T-helper 17 cell (primary cell): ENCODE measurements around the gene ITPRIP. TPM values are rescaled to one million over a fixed set of nuclear protein-coding genes. Genes with fewer than 3 reads are reported as not detected.

ENCODE experiments used
- ATAC-seq: fragments of 150-1000 bp; cut with Tn5 transposase; 2 replicates; pipeline ENCODE4 v1.10.0; 2021; ENCODE audit warnings: mild to moderate bottlenecking, moderate library complexity
- DNase-seq, 3 donors: peaks; one replicate each; pipeline versions ENCODE4 v3.0.0 to v3.0.0-alpha.2; 2020 to 2021
- H3K9me3 ChIP-seq: one replicate; pipeline ENCODE4 v1.7.0; 2013; ENCODE audit warnings: low read length, mild to moderate bottlenecking; ENCODE audit not compliant: control insufficient read depth, poor library complexity, severe bottlenecking
- H3K27ac Mint-ChIP-seq: one replicate; pipeline ENCODE4 v1.8.0; 2022; ENCODE audit warnings: mild to moderate bottlenecking, moderate library complexity, mixed read lengths
- H3K27me3 Mint-ChIP-seq: one replicate; pipeline ENCODE4 v1.8.0; 2022; ENCODE audit warnings: mixed read lengths
- H3K36me3 Mint-ChIP-seq: one replicate; pipeline ENCODE4 v1.8.0; 2022; ENCODE audit warnings: low read depth, mixed read lengths
- H3K4me1 Mint-ChIP-seq: one replicate; pipeline ENCODE4 v1.8.0; 2022; ENCODE audit warnings: mild to moderate bottlenecking, mixed read lengths
- H3K4me3 Mint-ChIP-seq: one replicate; pipeline ENCODE4 v1.8.0; 2022; ENCODE audit warnings: mild to moderate bottlenecking, moderate library complexity, mixed read lengths
- total RNA-seq, 4 donors: library from RNA in 2 of 4; stranded (reverse) in 2 of 4; gene quantifications; one replicate each; pipeline ENCODE4 v1.2.3 and lab custom pipeline; 2022 to 2026

ITPRIP gene
- total RNA-seq, 2 donors from 2014 or later = 30.6 to 47.1 TPM

GRCh38 chr10:104334965-104335650 lies 3.2 kb downstream of the ITPRIP start:
- peaks cover 54% of the 10 kb centered on the region for H3K4me1 Mint-ChIP-seq
- H3K4me3 Mint-ChIP-seq = peak overlapping the region; percentile 98
- no peak for ATAC-seq
- H3K27me3 Mint-ChIP-seq = peaks cover 1% of the 10 kb centered on the region
- no peaks in the 10 kb centered on the region for H3K9me3 ChIP-seq
- DNase-seq = no peak
- H3K36me3 Mint-ChIP-seq = no peaks in the 10 kb centered on the region
- H3K27ac Mint-ChIP-seq = peak overlapping the region; percentile 97

DNA sequence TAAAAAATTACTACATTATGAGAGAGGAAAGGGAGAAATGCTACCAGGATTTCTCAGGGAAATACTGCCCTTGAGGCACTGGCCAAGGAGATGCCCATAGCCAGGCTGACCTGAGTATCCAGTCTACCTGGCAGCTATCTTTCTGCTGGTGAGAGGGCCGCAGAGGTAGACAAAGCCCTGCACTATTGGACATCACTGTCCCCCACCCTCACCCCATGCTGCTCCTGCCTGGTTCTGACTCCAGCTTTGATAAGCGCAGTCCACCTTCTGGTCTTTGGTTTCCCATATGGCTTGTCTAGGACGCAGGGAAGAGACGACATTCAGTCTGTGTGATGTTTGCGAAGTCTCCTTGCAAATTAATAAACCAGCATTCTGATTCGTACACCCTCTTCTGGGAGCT lies 3.7 kb downstream of the ITPRIP start:
- peaks cover 54% of the 10 kb centered on the region for H3K4me1 Mint-ChIP-seq
- peak overlapping the region; percentile 97 for H3K27ac Mint-ChIP-seq
- peak overlapping the region; percentile 98 for H3K4me3 Mint-ChIP-seq

GRCh38 chr10:104333728-104334373 lies 4.4 kb downstream of the ITPRIP start:
- Mint-ChIP-seq H3K27me3 (no peaks in the 10 kb centered on the region), H3K4me1 (peaks cover 55% of the 10 kb centered on the region), H3K27ac (peak overlapping the region; percentile 97), H3K4me3 (peak overlapping the region; percentile 77), H3K36me3 (no peaks in the 10 kb centered on the region)
- no peaks in the 10 kb centered on the region for H3K9me3 ChIP-seq
- ATAC-seq (no peak), DNase-seq (no peak)

More for the DNA sequence above, 3.7 kb downstream of the ITPRIP start:
- no peaks in the 10 kb centered on the region for H3K27me3 Mint-ChIP-seq
- ATAC-seq (no peak), DNase-seq (no peak)
- H3K36me3 Mint-ChIP-seq = no peaks in the 10 kb centered on the region
- no peaks in the 10 kb centered on the region for H3K9me3 ChIP-seq

DNA sequence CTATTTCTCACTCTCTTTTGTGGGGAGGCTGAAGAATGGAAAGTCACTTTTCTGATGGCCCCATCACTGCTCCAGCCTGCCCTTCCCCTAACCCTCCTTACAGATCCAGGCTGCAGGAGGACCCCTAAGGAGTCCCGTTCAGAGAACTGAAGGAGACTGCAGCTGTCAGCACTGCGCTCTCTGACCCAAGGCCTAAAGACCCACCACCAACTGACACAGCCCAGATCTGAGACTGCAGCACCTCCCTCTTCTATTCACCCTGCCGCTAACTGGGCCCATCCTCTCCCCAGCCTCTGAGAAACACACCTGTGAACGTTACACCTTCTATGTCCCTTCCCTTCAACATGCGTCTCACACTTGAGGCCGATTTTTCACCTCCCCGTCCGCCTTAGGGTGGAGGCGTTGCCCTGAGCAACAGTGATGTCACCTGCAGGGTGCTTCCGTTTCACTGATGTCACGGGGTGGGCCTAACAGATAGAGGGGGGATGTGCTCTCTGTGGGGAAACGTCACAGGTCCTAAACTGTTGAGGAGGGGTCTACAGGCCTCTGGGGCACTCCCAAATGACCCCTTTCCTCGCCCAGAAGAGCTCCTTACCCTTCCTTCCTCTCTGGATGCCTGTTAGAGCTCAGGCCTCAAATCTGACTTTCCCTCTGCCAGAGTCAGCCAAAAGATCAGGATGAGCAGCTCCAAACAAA lies 5.1 kb downstream of the ITPRIP start:
- H3K4me1 Mint-ChIP-seq = peaks cover 59% of the 10 kb centered on the region
- no peaks in the 10 kb centered on the region for H3K27me3 Mint-ChIP-seq
- H3K9me3 ChIP-seq = no peaks in the 10 kb centered on the region
- H3K36me3 Mint-ChIP-seq = no peaks in the 10 kb centered on the region
- ATAC-seq (peak; percentile 24), DNase-seq (peak in 1 of 3 donors; percentile 27)
- H3K4me3 Mint-ChIP-seq = peak overlapping the region; percentile 77
- peak overlapping the region; percentile 97 for H3K27ac Mint-ChIP-seq

GRCh38 chr10:104332243-104333031 lies 5.8 kb downstream of the ITPRIP start:
- DNase-seq (no peak), ATAC-seq (no peak)
- Mint-ChIP-seq H3K27me3 (no peaks in the 10 kb centered on the region), H3K4me3 (peak overlapping the region; percentile 25), H3K36me3 (no peaks in the 10 kb centered on the region), H3K27ac (peak overlapping the region; percentile 97), H3K4me1 (peaks cover 66% of the 10 kb centered on the region)
- no peaks in the 10 kb centered on the region for H3K9me3 ChIP-seq

- H3K9me3 ChIP-seq = no peaks in the 10 kb centered on the region
- Mint-ChIP-seq H3K4me3 (no peak overlapping the region), H3K27me3 (no peaks in the 10 kb centered on the region), H3K36me3 (peaks cover 2% of the 10 kb centered on the region), H3K27ac (peak overlapping the region; percentile 96), H3K4me1 (peaks cover 69% of the 10 kb centered on the region)
- ATAC-seq = no peak
- DNase-seq = no peak
These were observed 6.9 kb downstream of the ITPRIP start for GRCh38 chr10:104331208-104331838.

DNA sequence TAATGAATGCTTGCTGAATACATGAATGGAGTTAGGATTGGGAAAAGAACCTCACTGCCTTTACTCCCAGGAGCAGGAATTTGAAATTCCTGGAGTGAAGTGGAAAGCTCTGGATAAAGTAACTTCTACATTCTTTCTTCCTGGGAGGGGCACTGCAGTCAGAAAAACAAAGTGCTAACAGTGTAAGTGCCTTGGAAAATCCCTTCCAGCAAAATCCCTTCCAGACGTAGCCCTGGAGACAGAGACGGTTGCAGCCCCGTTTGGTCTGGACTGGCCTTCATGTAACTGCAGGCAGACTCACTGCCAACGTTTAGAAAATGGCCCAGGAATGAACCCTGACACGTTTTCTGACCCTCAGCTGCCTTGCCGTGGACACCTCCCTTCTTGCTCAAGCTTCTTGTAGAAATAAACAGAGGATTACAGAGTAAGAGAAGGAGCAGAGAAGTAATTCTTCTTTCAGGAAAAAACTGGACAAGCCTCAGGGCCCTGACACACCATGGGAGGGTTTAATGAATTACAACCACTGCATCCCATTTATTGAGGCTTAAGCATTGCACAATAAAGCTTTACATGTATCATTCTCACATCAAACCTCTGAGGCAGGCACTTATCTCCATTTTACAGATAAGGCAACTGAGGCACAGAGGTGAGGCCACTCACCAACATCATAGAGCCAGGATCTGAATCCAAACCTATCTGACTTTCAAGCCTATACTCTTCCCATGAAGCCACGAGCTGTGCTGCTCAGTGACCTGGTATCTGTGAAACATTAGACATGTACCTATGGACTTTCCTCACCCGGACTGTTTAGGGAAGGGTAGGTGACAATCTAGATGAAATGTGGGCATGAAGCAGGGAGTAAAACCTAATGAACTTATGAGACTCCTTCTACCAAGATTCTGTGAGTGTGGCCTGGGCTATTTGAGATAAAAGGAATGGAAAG lies 7.8 kb downstream of the ITPRIP start:
- H3K36me3 Mint-ChIP-seq = peaks cover 3% of the 10 kb centered on the region
- peak overlapping the region; percentile 96 for H3K27ac Mint-ChIP-seq
- H3K9me3 ChIP-seq = no peaks in the 10 kb centered on the region
- no peak for ATAC-seq
- no peaks in the 10 kb centered on the region for H3K27me3 Mint-ChIP-seq
- peak overlapping the region; percentile 5 for H3K4me3 Mint-ChIP-seq
- DNase-seq = no peak
- H3K4me1 Mint-ChIP-seq = peaks cover 72% of the 10 kb centered on the region

- H3K9me3 ChIP-seq = no peaks in the 10 kb centered on the region
- H3K27me3 Mint-ChIP-seq = no peaks in the 10 kb centered on the region
- H3K27ac Mint-ChIP-seq = peak overlapping the region; percentile 96
- no peak for DNase-seq
- peaks cover 72% of the 10 kb centered on the region for H3K4me1 Mint-ChIP-seq
- H3K36me3 Mint-ChIP-seq = peaks cover 3% of the 10 kb centered on the region
- ATAC-seq = no peak
- peak overlapping the region; percentile 90 for H3K4me3 Mint-ChIP-seq
These were observed 8.5 kb downstream of the ITPRIP start for GRCh38 chr10:104329735-104330134.

DNA sequence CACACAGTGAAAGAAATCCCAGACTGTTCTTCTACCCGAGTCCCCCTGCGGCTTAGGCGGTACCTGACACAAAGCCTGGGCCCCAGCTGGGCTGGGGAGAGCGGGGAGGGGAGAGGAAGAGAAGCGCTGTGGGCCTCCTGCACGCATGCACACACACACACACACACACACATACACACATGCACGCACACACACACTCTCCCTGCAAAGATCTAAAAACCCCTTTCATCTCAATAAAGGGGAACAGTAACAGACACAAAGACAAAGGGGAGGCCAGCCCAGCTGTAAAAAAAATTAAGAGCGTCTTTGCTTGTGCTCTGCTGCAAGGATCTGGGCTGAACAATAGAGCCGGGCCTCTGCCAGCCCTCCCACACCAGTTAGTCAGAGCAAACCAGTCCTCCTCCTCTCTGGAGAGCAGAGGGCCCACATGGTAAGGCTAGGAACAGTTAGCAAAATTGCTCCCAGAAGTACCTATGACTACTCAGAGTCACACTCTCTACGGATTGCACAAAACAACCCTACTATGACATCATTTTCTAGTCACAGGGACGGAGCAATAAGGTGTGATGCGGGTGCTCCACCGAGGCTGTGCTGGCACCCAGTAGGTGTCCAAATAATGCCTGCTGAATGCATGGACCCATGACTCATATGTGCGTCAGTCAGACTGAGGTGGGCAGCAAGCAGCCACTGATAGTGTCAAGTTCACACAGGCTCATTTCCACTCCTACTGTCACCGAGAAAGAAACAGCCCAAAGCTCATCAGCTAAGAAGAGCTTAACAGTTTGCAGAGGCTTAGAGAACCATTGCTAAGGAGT lies 9.2 kb downstream of the ITPRIP start:
- Mint-ChIP-seq H3K4me3 (peak overlapping the region; percentile 90), H3K36me3 (peaks cover 3% of the 10 kb centered on the region), H3K27me3 (no peaks in the 10 kb centered on the region), H3K27ac (peak overlapping the region; percentile 96), H3K4me1 (peaks cover 75% of the 10 kb centered on the region)
- peak; percentile 75 for ATAC-seq
- peak; percentile 20 to 64 (median 44) for DNase-seq
- no peaks in the 10 kb centered on the region for H3K9me3 ChIP-seq

DNA sequence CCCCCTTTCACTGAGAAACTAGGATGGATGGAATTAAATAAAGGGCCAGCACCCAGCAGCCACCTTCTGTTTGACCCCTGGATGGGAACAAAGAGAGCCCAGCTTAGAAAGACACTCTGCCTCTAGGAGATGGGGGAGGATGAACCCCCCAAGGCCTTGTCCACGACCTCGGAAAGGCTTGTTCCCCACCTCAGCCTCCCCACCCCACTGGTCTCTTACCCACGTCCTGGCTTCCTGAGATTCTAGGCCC lies 9.7 kb downstream of the ITPRIP start:
- H3K9me3 ChIP-seq = no peaks in the 10 kb centered on the region
- Mint-ChIP-seq H3K36me3 (peaks cover 3% of the 10 kb centered on the region), H3K27me3 (no peaks in the 10 kb centered on the region), H3K27ac (peak overlapping the region; percentile 96), H3K4me1 (peaks cover 80% of the 10 kb centered on the region), H3K4me3 (peak overlapping the region; percentile 90)
- ATAC-seq = no peak
- no peak for DNase-seq

GRCh38 chr10:104327745-104328645 lies 10.3 kb downstream of the ITPRIP start:
- Mint-ChIP-seq H3K4me1 (peaks cover 79% of the 10 kb centered on the region), H3K4me3 (peak overlapping the region; percentile 90), H3K27ac (peak overlapping the region; percentile 96), H3K27me3 (no peaks in the 10 kb centered on the region), H3K36me3 (peaks cover 3% of the 10 kb centered on the region)
- peak; percentile 16 for ATAC-seq
- DNase-seq = no peak
- H3K9me3 ChIP-seq = no peaks in the 10 kb centered on the region
